Smooth muscle cell (in vitro differentiated cells): ENCODE results near the gene LRGUK. TPM values are rescaled to one million over a fixed set of nuclear protein-coding genes. Genes with fewer than 3 reads are reported as not detected.

ENCODE experiments used
- DNase-seq: peaks from one replicate; lab custom pipeline; 2025; ENCODE audit not compliant: unreplicated experiment; lab: John Stamatoyannopoulos, UW
- H2AFZ ChIP-seq: fragments of 200-600 bp; sonication (generic); 2 replicates; pipeline ENCODE4 v1.6.0; 2016; ENCODE audit warnings: antibody characterized with exemption, low read depth, mild to moderate bottlenecking
- H3F3A ChIP-seq: fragments of 200-600 bp; sonication (generic); 2 replicates; pipeline ENCODE4 v1.6.0; 2017; ENCODE audit warnings: antibody characterized with exemption, low read depth
- H3K27ac ChIP-seq: fragments of 200-600 bp; sonication (generic); 2 replicates; pipeline ENCODE4 v1.5.1; 2016; ENCODE audit warnings: low read depth, mild to moderate bottlenecking
- H3K27me3 ChIP-seq: fragments of 200-600 bp; sonication (generic); 2 replicates; pipeline ENCODE4 v1.6.1; 2016; ENCODE audit warnings: low read depth, mild to moderate bottlenecking
- H3K36me3 ChIP-seq: fragments of 200-600 bp; sonication (generic); 2 replicates; pipeline ENCODE4 v1.5.1; 2016; ENCODE audit warnings: low read depth
- H3K4me1 ChIP-seq: fragments of 200-600 bp; sonication (generic); 2 replicates; pipeline ENCODE4 v1.5.1; 2016; ENCODE audit warnings: low read depth
- H3K4me2 ChIP-seq: fragments of 200-600 bp; sonication (generic); 2 replicates; pipeline ENCODE4 v1.6.0; 2016; ENCODE audit warnings: mild to moderate bottlenecking
- H3K4me3 ChIP-seq: fragments of 200-600 bp; sonication (generic); 2 replicates; pipeline ENCODE4 v1.5.1; 2016; ENCODE audit warnings: mild to moderate bottlenecking
- H3K79me2 ChIP-seq: fragments of 200-600 bp; sonication (generic); 2 replicates; pipeline ENCODE4 v1.6.0; 2016; ENCODE audit warnings: low read depth, mild to moderate bottlenecking
- H3K9ac ChIP-seq: fragments of 200-600 bp; sonication (generic); 2 replicates; pipeline ENCODE4 v1.6.0; 2016; ENCODE audit warnings: low read depth
- H3K9me3 ChIP-seq: fragments of 200-600 bp; sonication (generic); replicated peaks from 2 replicates; pipeline ENCODE4 v1.5.1; 2016; ENCODE audit warnings: low read depth
- H4K20me1 ChIP-seq: fragments of 200-600 bp; sonication (generic); 2 replicates; pipeline ENCODE4 v1.6.0; 2016; ENCODE audit warnings: low read depth
- CTCF ChIP-seq: fragments of 200-600 bp; sonication (generic); IDR thresholded peaks from 2 replicates; pipeline ENCODE4 v1.5.1; 2017; ENCODE audit warnings: borderline replicate concordance, mild to moderate bottlenecking, antibody characterized with exemption; ENCODE audit not compliant: insufficient read depth, poor library complexity, severe bottlenecking
- WGBS: methylation state at CpG from one replicate; pipeline ENCODE4 v1.1.7; 2016; ENCODE audit warnings: low lambda C conversion rate; 5-methylcytosine and 5-hydroxymethylcytosine counted together
- polyA plus RNA-seq: library from polyadenylated mRNA; unstranded; fragments of >200 nt; fragmentation: Nextera tagmentation; extraction: Ambion mirVana; gene quantifications from 2 replicates; pipeline ENCODE4 v1.2.1, GENCODE V29; 2016
- total RNA-seq: library from RNA; depleted of rRNA; stranded (reverse); fragments of >200 nt; gene quantifications from 2 replicates; pipeline ENCODE4 v1.2.3, GENCODE V29; 2014

Gene LRGUK
- total and polyA plus RNA-seq, 2 experiments from 2014 or later: 0.18 TPM; not detected in 1

DNA sequence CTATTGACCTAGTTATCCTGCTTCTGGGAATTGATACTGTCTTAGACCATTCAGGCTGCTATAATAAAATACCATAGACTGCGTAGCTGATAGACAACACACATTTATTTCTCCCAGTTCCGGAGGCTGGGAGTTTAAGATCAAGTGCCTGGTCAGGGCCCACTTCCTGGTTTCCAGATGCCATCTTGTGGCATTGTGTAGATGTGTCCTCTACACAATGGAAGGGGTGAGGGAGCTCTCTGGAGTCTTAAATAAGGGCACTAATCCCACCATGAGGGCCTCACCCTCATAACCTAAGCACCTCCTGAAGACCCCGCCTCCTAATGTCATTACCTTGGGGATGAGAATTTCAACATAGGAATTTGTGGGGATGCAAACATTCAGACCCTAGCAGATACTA lies 127.2 kb downstream of the LRGUK start:
- Histone ChIP-seq H3K36me3 (no peaks in the 10 kb centered on the region), H3K4me3 (no peak overlapping the region), H3K27me3 (no peaks in the 10 kb centered on the region), H3K79me2 (no peaks in the 10 kb centered on the region), H3K9me3 (no peaks in the 10 kb centered on the region), H2AFZ (no peak overlapping the region), H3K4me2 (no peak overlapping the region), H3F3A (no peaks in the 10 kb centered on the region), H3K4me1 (no peaks in the 10 kb centered on the region), H4K20me1 (no peaks in the 10 kb centered on the region), H3K27ac (no peak overlapping the region), H3K9ac (no peak overlapping the region)
- no peak for DNase-seq
- no peak for TF ChIP-seq CTCF
- 94% methylated on average over 3 of the region's 3 CpGs for WGBS

- H3K4me3 ChIP-seq: no peak overlapping the region
- no peak overlapping the region for H2AFZ ChIP-seq
- no peak overlapping the region for H3K4me2 ChIP-seq
- no peak overlapping the region for H3K9ac ChIP-seq
- no peaks in the 10 kb centered on the region for H3K4me1 ChIP-seq
- WGBS: 86% methylated on average over 5 of the region's 5 CpGs
- no peaks in the 10 kb centered on the region for H3K9me3 ChIP-seq
- no peak overlapping the region for H3K27ac ChIP-seq
- H3F3A ChIP-seq: no peaks in the 10 kb centered on the region
- no peak for TF ChIP-seq CTCF
- no peaks in the 10 kb centered on the region for H4K20me1 ChIP-seq
- H3K36me3 ChIP-seq: no peaks in the 10 kb centered on the region
- no peaks in the 10 kb centered on the region for H3K27me3 ChIP-seq
- no peak for DNase-seq
- no peaks in the 10 kb centered on the region for H3K79me2 ChIP-seq
These were observed 128.7 kb downstream of the LRGUK start for GRCh38 chr7:134255814-134256213.

- Histone ChIP-seq H3F3A (no peaks in the 10 kb centered on the region), H3K27me3 (no peaks in the 10 kb centered on the region), H3K4me2 (no peak overlapping the region), H3K36me3 (no peaks in the 10 kb centered on the region), H3K9me3 (no peaks in the 10 kb centered on the region), H3K79me2 (no peaks in the 10 kb centered on the region), H3K4me3 (no peak overlapping the region), H4K20me1 (no peaks in the 10 kb centered on the region), H3K4me1 (no peaks in the 10 kb centered on the region), H3K27ac (no peak overlapping the region), H2AFZ (no peak overlapping the region), H3K9ac (no peak overlapping the region)
- 96% methylated on average over 4 of the region's 4 CpGs for WGBS
- no peak for TF ChIP-seq CTCF
- no peak for DNase-seq
These were observed 135.2 kb downstream of the LRGUK start for GRCh38 chr7:134262322-134262721.

GRCh38 chr7:134276951-134277350 lies 149.8 kb downstream of the LRGUK start:
- DNase-seq: no peak
- Histone ChIP-seq H3K4me1 (no peaks in the 10 kb centered on the region), H3K79me2 (no peaks in the 10 kb centered on the region), H3F3A (no peaks in the 10 kb centered on the region), H3K36me3 (no peaks in the 10 kb centered on the region), H3K9ac (no peak overlapping the region), H3K4me3 (no peak overlapping the region), H3K27me3 (peaks cover 22% of the 10 kb centered on the region), H3K27ac (no peak overlapping the region), H3K9me3 (no peaks in the 10 kb centered on the region), H4K20me1 (no peaks in the 10 kb centered on the region), H2AFZ (no peak overlapping the region), H3K4me2 (no peak overlapping the region)
- TF ChIP-seq CTCF: no peak
- 74% methylated on average over 5 of the region's 5 CpGs for WGBS
